Loucy (cell line): Measurements from ENCODE around the gene PSMA6.

ENCODE experiments used
- H2AFZ ChIP-seq: fragments of 200-600 bp; sonication (generic); 2 replicates; pipeline ENCODE4 v1.6.0; 2016; ENCODE audit warnings: antibody characterized with exemption, mild to moderate bottlenecking, low read length, moderate library complexity
- H3F3A ChIP-seq: fragments of 200-600 bp; 2 replicates; pipeline ENCODE4 v1.6.0; 2016; ENCODE audit warnings: antibody characterized with exemption, low read depth, mild to moderate bottlenecking
- H3K27me3 ChIP-seq: fragments of 200-600 bp; sonication (generic); 2 replicates; pipeline ENCODE4 v1.6.1; 2014; ENCODE audit warnings: low read length, mild to moderate bottlenecking; ENCODE audit not compliant: insufficient read depth, poor library complexity, severe bottlenecking
- H3K36me3 ChIP-seq: fragments of 200-600 bp; sonication (generic); 2 replicates; pipeline ENCODE4 v1.6.1; 2016; ENCODE audit warnings: low read length; ENCODE audit not compliant: insufficient read depth
- H3K4me1 ChIP-seq: fragments of 200-600 bp; sonication (generic); 2 replicates; pipeline ENCODE4 v1.5.1; 2014; ENCODE audit warnings: low read length, mild to moderate bottlenecking; ENCODE audit not compliant: insufficient read depth, poor library complexity, severe bottlenecking
- H3K4me2 ChIP-seq: fragments of 200-600 bp; sonication (generic); 2 replicates; pipeline ENCODE4 v1.6.0; 2014; ENCODE audit warnings: antibody characterized with exemption, low read length, low read depth, mild to moderate bottlenecking; ENCODE audit not compliant: poor library complexity, severe bottlenecking
- H3K4me3 ChIP-seq: fragments of 200-600 bp; sonication (generic); 2 replicates; pipeline ENCODE4 v1.5.1; 2014; ENCODE audit warnings: low read length, mild to moderate bottlenecking, mixed read lengths; ENCODE audit not compliant: poor library complexity, severe bottlenecking
- H3K79me2 ChIP-seq: fragments of 200-600 bp; sonication (generic); 2 replicates; pipeline ENCODE4 v1.6.1; 2014; ENCODE audit warnings: low read length; ENCODE audit not compliant: insufficient read depth
- H3K9ac ChIP-seq: fragments of 200-600 bp; sonication (generic); 2 replicates; pipeline ENCODE4 v1.6.0; 2014; ENCODE audit warnings: mild to moderate bottlenecking, low read depth, low read length, moderate library complexity; ENCODE audit not compliant: poor library complexity, severe bottlenecking
- H3K9me2 ChIP-seq: fragments of 200-600 bp; sonication (generic); replicated peaks from 2 replicates; pipeline ENCODE4 v1.6.1; 2016; ENCODE audit warnings: low read depth, low read length, mixed read lengths
- H3K9me3 ChIP-seq: fragments of 200-600 bp; sonication (generic); 2 replicates; pipeline ENCODE4 v1.6.1; 2014; ENCODE audit warnings: mild to moderate bottlenecking, antibody characterized with exemption, low read length, low read depth; ENCODE audit not compliant: insufficient read depth
- H4K20me1 ChIP-seq: fragments of 200-600 bp; sonication (generic); 2 replicates; pipeline ENCODE4 v1.6.0; 2014; ENCODE audit warnings: antibody characterized with exemption, low read length, mild to moderate bottlenecking; ENCODE audit not compliant: insufficient read depth, poor library complexity, severe bottlenecking
- CTCF ChIP-seq: fragments of 200-600 bp; sonication (generic); conservative IDR thresholded peaks from 2 replicates; pipeline ENCODE4 v1.5.1; 2014; ENCODE audit warnings: mild to moderate bottlenecking, antibody characterized with exemption, low read length
- EZH2phosphoT487 ChIP-seq: fragments of 200-600 bp; IDR thresholded peaks from 2 replicates; pipeline ENCODE4 v1.6.1; 2018; ENCODE audit warnings: antibody characterized with exemption, mild to moderate bottlenecking, moderate library complexity, borderline replicate concordance

Gene PSMA6

GRCh38 chr14:35287431-35288013 lies 4.7 kb upstream of the PSMA6 start:
- Histone ChIP-seq H4K20me1 (peaks cover 2% of the 10 kb centered on the region), H3K4me2 (peak overlapping the region; percentile 91), H3K9me3 (no peaks in the 10 kb centered on the region), H3K27me3 (peaks cover 2% of the 10 kb centered on the region), H3K9me2 (no peaks in the 10 kb centered on the region), H2AFZ (no peak overlapping the region), H3K79me2 (peaks cover 3% of the 10 kb centered on the region), H3K36me3 (peaks cover 1% of the 10 kb centered on the region; the same call in 1 of the 2 replicates), H3F3A (peaks cover 38% of the 10 kb centered on the region), H3K4me3 (peak overlapping the region; percentile 69), H3K9ac (peak overlapping the region; percentile 91), H3K4me1 (peaks cover 78% of the 10 kb centered on the region)
- TF ChIP-seq CTCF (no peak), EZH2phosphoT487 (no peak)

- Histone ChIP-seq H3K36me3 (peaks cover 3% of the 10 kb centered on the region; the same call in 1 of the 2 replicates), H4K20me1 (peaks cover 23% of the 10 kb centered on the region), H3K4me2 (no peak overlapping the region), H3K79me2 (peaks cover 24% of the 10 kb centered on the region), H3K9me3 (no peaks in the 10 kb centered on the region), H3K4me3 (no peak overlapping the region), H3K4me1 (peaks cover 80% of the 10 kb centered on the region), H2AFZ (no peak overlapping the region), H3K27me3 (peaks cover 5% of the 10 kb centered on the region), H3F3A (peaks cover 33% of the 10 kb centered on the region), H3K9me2 (no peaks in the 10 kb centered on the region), H3K9ac (peak overlapping the region; percentile 97)
- TF ChIP-seq EZH2phosphoT487 (no peak), CTCF (no peak)
Observed at GRCh38 chr14:35289623-35290022, 2.6 kb upstream of the PSMA6 start.

DNA sequence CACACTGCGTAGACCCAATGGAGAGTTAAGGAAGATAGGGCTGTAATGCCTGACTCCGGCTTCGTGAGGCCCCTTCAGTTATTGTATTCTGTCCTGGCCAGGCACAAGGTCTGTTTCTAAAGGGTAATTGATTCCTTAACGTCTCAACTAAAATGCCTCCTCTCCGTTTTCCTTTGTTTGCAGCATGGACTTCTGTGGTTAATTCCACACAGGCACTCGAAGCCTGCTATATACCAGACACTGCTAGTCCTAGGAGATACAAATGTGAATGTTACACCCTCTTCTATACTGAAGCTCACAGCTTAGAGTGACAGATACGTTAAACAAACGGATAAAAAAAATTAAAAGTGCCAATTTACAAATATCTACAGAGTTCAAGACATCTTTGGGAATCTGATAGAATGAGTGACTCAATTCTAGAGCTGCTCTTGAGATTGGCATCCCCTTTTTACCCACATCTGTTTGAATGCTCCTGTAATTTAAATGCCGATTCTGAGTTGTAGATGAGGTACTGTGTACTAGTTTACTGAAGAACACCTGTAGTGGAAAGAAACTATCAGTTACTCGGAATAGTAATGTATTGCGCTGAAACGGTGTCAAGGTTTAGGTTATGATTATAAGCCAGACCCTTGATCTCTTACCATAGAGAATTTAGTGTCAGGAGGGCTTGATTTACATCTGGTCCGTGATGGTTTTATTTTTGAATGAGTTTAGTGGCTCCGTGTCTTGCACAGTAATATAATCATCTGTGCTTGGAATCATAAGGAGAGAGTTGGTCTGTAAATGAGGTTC lies 784 bp downstream of the PSMA6 start:
- Histone ChIP-seq H2AFZ (no peak overlapping the region), H3F3A (peaks cover 7% of the 10 kb centered on the region), H3K79me2 (peaks cover 58% of the 10 kb centered on the region), H3K4me1 (peaks cover 72% of the 10 kb centered on the region), H3K27me3 (peaks cover 5% of the 10 kb centered on the region), H3K9me3 (no peaks in the 10 kb centered on the region), H4K20me1 (peaks cover 56% of the 10 kb centered on the region), H3K9me2 (no peaks in the 10 kb centered on the region), H3K9ac (peak overlapping the region; percentile 97), H3K4me3 (peak overlapping the region; percentile 92), H3K4me2 (peak overlapping the region; percentile 91), H3K36me3 (peaks cover 3% of the 10 kb centered on the region; the same call in 1 of the 2 replicates)
- TF ChIP-seq EZH2phosphoT487 (no peak), CTCF (no peak)
